Uterus (tissue), 4 donors: ENCODE data around the gene MACROH2A2. TPM values are rescaled to one million over a fixed set of nuclear protein-coding genes. Genes with fewer than 3 reads are reported as not detected.
A peak's percentile ranks its signal among the peaks of the same experiment; 100 is the strongest.

Source experiments
- DNase-seq, 2 donors: peaks; one replicate each; pipeline ENCODE4 v3.0.0-alpha.2; 2019 to 2020
- H3K27ac ChIP-seq, 2 donors: fragments of 200-600 bp; sonication (generic); 1 replicate in 1 of 2; 2 replicates in 1 of 2; pipeline ENCODE4 v1.5.1; 2016 to 2018
- H3K27me3 ChIP-seq, 2 donors: fragments of 200-600 bp; sonication (generic); one replicate each; pipeline ENCODE4 v1.5.1; 2018 to 2019; ENCODE audit warnings: control low read depth in 1 of 2
- H3K36me3 ChIP-seq, 2 donors: fragments of 200-600 bp; sonication (generic); one replicate each; pipeline ENCODE4 v1.5.1; 2019; ENCODE audit warnings: control low read depth in 1 of 2
- H3K4me1 ChIP-seq, 2 donors: fragments of 200-600 bp; sonication (generic); one replicate each; pipeline ENCODE4 v1.5.1; 2018 to 2019; ENCODE audit warnings: control low read depth in 1 of 2
- H3K4me3 ChIP-seq, 2 donors: fragments of 200-600 bp; sonication (generic); 1 replicate in 1 of 2; 2 replicates in 1 of 2; pipeline ENCODE4 v1.5.1; 2018 to 2019; ENCODE audit warnings: mild to moderate bottlenecking in 1 of 2
- H3K9me3 ChIP-seq, 2 donors: fragments of 200-600 bp; sonication (generic); one replicate each; pipeline ENCODE4 v1.5.1; 2019; ENCODE audit warnings: control low read depth in 1 of 2
- CTCF ChIP-seq, 4 experiments: fragments of 200-600 bp in 2 of 4; fragments of 450-650 bp in 2 of 4; sonication (generic) in 2 of 4; IDR thresholded peaks; one replicate each; pipeline ENCODE4 v1.5.1; 2016 to 2019; ENCODE audit warnings: antibody characterized with exemption in 4 of 4, mild to moderate bottlenecking in 2 of 4, moderate library complexity in 1 of 4
- POLR2A ChIP-seq, 2 donors: fragments of 450-650 bp; IDR thresholded peaks; one replicate each; pipeline ENCODE4 v1.6.1; 2016; ENCODE audit warnings: antibody characterized with exemption in 2 of 2, mild to moderate bottlenecking in 1 of 2, moderate library complexity in 1 of 2
- intact Hi-C: fragments of 100-400 bp; cut with DNase I; formaldehyde crosslinking; loops from one replicate; pipeline ENCODE4 v1.15.1; 2023; ENCODE audit warnings: low total_unique reads
- total RNA-seq, 4 donors: library from RNA; depleted of rRNA in 3 of 4; stranded (reverse); fragments of >200 nt in 3 of 4; gene quantifications; one replicate each; pipeline versions ENCODE4 v1.1.0 to v1.2.4, GENCODE V29; 2014 to 2023
- donor health status: DM: yes; HTN: yes; CAD: no.

MACROH2A2 gene
- total RNA-seq, 4 donors from 2014 or later = 1.8 to 35.0 (median 9.4) TPM

GRCh38 chr10:70048030-70048723 is 4.5 kb upstream of the MACROH2A2 start:
- Histone ChIP-seq H3K9me3 (no peaks in the 10 kb centered on the region), H3K27ac (no peak overlapping the region), H3K4me1 (no peaks in the 10 kb centered on the region), H3K27me3 (no peaks in the 10 kb centered on the region), H3K4me3 (no peak overlapping the region), H3K36me3 (no peaks in the 10 kb centered on the region)
- intact Hi-C loops = no loop called here
- no peak for DNase-seq
- TF ChIP-seq POLR2A (IDR thresholded peaks at IDR 0.05) (no peak), CTCF (IDR thresholded peaks at IDR 0.05) (no peak)

GRCh38 chr10:70051848-70052247 is 798 bp upstream of the MACROH2A2 start:
- no peaks in the 10 kb centered on the region for H3K4me1 ChIP-seq
- H3K4me3 ChIP-seq = peak overlapping the region; percentile 53 to 83
- intact Hi-C loops = no loop called here
- H3K27ac ChIP-seq = no peak overlapping the region
- DNase-seq = no peak
- H3K27me3 ChIP-seq = no peaks in the 10 kb centered on the region
- no peaks in the 10 kb centered on the region for H3K36me3 ChIP-seq
- H3K9me3 ChIP-seq = no peaks in the 10 kb centered on the region
- TF ChIP-seq CTCF (IDR thresholded peaks at IDR 0.05) (no peak), POLR2A (IDR thresholded peaks at IDR 0.05) (no peak)

- Histone ChIP-seq H3K4me3 (peak overlapping the region; percentile 53 to 83), H3K4me1 (no peaks in the 10 kb centered on the region), H3K9me3 (no peaks in the 10 kb centered on the region), H3K27ac (peak overlapping the region; percentile 66 to 75), H3K36me3 (no peaks in the 10 kb centered on the region), H3K27me3 (no peaks in the 10 kb centered on the region)
- TF ChIP-seq CTCF (IDR thresholded peaks at IDR 0.05) (no peak), POLR2A (IDR thresholded peaks at IDR 0.05) (no peak)
- no peak for DNase-seq
- intact Hi-C loops = no loop called here
Observed at GRCh38 chr10:70053218-70053840, 683 bp downstream of the MACROH2A2 start.

- Histone ChIP-seq H3K4me3 (peak overlapping the region; percentile 53 to 83), H3K4me1 (no peaks in the 10 kb centered on the region), H3K9me3 (no peaks in the 10 kb centered on the region), H3K36me3 (no peaks in the 10 kb centered on the region), H3K27me3 (no peaks in the 10 kb centered on the region), H3K27ac (peak overlapping the region; percentile 26 to 66)
- no peak for TF ChIP-seq POLR2A (IDR thresholded peaks at IDR 0.05)
- no peak for TF ChIP-seq CTCF (IDR thresholded peaks at IDR 0.05)
- DNase-seq = no peak
- intact Hi-C loops = no loop called here
Observed at GRCh38 chr10:70053841-70054288, 1.2 kb downstream of the MACROH2A2 start.

GRCh38 chr10:70054902-70055301 is 2.3 kb downstream of the MACROH2A2 start:
- Histone ChIP-seq H3K4me1 (no peaks in the 10 kb centered on the region), H3K36me3 (no peaks in the 10 kb centered on the region), H3K27ac (no peak overlapping the region), H3K9me3 (no peaks in the 10 kb centered on the region), H3K27me3 (no peaks in the 10 kb centered on the region), H3K4me3 (no peak overlapping the region)
- TF ChIP-seq POLR2A (IDR thresholded peaks at IDR 0.05) (no peak), CTCF (IDR thresholded peaks at IDR 0.05) (no peak)
- intact Hi-C loops = no loop called here
- DNase-seq = no peak
